HG03520 (cell line): Measurements from ENCODE around the gene ZNRF4.
"Not testable (repeated sequence)": the region's sequence is repeated elsewhere in the genome, so short reads cannot be mapped to it uniquely, and the experiment has no call there.

Experiments
- ATAC-seq: cut with Tn5 transposase; IDR thresholded peaks from one replicate; pipeline ENCODE4 v1.9.1; 2021; ENCODE audit warnings: mild to moderate bottlenecking, moderate library complexity; ENCODE audit not compliant: unreplicated experiment

Gene ZNRF4, protein sequence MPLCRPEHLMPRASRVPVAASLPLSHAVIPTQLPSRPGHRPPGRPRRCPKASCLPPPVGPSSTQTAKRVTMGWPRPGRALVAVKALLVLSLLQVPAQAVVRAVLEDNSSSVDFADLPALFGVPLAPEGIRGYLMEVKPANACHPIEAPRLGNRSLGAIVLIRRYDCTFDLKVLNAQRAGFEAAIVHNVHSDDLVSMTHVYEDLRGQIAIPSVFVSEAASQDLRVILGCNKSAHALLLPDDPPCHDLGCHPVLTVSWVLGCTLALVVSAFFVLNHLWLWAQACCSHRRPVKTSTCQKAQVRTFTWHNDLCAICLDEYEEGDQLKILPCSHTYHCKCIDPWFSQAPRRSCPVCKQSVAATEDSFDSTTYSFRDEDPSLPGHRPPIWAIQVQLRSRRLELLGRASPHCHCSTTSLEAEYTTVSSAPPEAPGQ

DNA sequence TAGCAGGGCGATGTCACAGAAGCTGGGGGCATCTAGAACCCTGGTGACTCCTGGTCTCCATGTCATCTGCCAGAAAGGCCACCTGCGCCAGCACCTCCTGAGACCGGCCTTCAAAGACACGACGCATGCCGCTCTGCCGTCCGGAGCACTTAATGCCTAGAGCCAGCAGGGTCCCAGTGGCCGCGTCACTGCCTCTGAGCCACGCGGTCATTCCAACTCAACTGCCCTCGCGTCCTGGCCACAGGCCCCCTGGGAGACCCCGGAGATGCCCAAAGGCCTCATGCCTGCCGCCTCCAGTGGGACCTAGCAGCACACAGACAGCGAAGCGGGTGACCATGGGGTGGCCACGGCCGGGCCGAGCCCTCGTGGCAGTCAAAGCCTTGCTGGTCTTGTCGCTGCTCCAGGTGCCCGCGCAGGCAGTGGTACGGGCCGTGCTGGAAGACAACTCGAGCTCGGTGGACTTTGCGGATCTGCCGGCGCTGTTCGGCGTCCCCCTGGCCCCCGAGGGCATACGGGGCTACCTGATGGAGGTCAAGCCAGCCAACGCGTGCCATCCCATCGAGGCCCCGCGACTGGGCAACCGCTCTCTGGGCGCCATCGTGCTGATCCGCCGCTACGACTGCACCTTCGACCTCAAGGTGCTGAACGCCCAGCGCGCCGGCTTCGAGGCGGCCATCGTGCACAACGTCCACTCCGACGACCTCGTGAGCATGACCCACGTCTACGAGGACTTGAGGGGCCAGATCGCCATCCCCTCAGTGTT, at the start of gene ZNRF4:
TSS of gene ZNRF4 (plus strand) at position 51 of the 763 bp plus-strand sequence. CDS start at position 126, 75 bp downstream.
- no peak for ATAC-seq

DNA sequence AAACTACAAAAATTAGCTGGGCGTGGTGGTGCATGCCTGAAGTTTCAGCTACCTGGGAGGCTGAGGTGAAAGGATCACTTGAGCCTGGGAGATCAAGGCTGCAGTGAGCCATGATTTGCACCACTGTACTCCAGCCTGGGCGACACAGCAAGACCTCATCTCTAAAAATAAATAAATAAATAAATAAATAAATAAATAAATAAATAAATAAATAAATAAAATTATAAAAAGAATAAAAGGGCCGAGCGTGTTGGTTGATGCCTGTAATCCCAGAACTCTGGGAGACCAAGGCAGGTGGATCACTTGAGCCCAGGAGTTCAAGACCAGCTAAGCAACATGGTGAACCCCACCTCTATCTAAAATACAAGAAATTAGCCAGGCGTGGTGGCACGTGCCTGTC, 49.0 kb upstream of the ZNRF4 start:
- ATAC-seq: not testable (repeated sequence)

DNA sequence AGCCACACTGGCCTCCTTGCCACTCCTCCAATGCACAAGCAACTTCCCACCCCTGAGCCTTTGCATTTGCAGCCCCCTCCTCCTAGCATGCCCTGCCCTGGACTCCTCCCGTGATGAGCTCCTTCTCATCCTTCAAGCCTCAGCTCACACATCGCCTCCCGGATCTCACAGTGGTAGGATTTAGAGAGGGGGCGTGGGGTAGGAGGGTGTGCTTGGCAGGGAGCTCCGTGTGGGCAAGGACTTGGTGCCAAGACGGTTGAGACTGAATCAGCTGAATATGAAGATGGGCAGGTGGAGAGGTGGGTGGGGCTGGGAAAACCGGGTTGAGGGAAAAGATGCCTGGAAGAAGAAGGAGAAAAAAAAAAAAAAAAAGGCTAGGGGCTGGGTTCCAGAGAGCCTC, 48.4 kb upstream of the ZNRF4 start:
- ATAC-seq: no peak

DNA sequence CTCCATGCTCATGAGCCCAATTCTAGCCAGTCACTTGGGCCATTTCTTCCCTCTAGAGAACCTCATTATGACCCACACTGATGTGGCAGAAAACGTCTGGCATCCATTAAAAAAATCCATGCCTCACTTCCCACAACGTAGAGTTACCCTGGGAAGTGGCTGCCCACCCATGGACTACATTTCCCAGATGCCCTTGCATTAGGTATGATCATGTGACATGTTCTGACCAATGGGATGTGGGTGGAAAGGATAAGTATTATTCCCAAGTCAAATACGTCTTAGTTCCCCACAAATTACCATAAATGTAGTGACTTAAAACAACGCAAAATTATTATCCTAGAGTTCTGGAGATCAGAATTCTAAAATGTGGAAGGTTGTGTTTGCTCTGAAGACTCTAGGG, 47.9 kb upstream of the ZNRF4 start:
- no peak for ATAC-seq

DNA sequence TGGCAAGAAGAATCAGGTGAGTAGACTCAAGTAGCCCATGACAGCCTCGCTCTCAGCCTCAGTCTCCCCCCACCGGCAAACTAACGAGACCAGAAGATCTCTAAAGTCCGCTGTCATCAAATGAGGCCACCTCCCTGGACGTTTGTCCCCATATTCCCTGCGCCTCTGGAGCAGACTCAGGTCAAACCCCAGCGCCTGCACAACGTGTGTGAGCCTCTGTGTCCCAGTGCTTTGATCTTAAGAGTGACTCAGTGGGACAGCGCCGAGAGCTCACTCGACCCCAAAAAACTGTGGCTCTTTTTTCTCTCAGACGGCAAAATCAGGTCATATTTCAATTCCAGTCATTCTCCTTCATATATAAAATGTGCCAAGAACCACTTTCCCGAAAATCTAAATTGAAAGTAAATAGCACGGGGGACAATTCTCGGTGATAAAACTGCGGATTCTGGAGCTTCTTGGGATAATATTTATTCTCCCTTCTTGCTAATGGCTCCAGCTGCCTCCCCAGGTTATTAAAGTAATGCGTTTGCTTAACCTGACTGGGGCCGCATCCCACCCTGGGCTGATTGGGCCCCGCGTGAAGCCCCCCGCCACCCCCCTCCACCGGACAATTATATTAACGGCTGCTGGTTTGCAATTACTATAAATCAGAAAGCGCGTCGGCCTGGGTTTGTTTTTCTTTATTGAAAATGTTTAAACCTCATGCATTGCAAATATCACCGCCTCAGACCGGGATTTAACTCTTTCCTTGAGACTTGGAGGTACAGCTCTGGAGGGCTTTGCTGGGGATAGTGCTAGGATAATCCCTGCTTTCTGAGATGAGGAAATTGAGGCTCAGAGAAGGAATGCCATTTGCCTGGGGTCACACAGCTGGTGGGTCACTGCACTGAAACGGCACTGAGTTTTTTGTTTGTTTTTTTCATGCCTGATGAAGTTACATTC, 37.5 kb upstream of the ZNRF4 start:
- ATAC-seq: no peak

DNA sequence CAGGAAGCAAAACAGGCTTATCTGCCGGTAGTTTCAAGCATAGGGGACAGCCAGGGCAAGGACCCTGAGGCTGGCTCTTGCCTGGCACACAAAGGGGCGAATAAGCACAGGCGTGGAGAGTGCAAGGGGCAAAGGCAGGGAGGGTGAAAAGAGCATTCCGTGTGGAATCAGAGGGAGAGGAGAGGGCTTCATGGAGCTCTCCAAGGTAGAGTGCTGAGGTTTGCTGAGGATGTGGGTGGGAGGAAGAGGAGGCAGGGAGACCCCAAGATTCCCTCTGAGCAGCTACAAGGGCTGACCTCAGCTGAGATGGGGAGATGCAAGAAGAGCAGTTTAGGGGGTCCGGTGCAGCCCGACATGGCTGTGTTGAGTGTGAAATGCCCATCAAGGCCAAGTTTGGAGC, 36.5 kb upstream of the ZNRF4 start:
- no peak for ATAC-seq

DNA sequence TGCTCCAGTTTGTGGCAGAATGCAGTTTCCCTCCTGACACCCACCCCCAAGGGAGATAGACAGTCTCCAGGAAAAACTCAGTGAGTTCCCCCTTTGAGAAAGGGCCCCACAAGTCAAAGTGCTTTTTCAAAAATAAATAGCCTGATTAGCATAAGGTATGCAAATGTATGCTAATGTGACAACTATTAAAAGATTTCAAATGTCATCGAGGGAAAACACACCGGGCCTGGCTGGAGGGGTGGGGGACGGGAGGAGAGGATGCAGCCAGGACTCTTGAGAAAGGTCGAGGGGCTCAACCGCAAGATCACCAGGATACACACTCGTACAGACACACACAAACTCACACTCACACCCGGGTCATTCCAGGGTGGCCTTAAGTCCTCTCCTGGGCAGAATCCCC, 34.3 kb upstream of the ZNRF4 start:
- no peak for ATAC-seq

DNA sequence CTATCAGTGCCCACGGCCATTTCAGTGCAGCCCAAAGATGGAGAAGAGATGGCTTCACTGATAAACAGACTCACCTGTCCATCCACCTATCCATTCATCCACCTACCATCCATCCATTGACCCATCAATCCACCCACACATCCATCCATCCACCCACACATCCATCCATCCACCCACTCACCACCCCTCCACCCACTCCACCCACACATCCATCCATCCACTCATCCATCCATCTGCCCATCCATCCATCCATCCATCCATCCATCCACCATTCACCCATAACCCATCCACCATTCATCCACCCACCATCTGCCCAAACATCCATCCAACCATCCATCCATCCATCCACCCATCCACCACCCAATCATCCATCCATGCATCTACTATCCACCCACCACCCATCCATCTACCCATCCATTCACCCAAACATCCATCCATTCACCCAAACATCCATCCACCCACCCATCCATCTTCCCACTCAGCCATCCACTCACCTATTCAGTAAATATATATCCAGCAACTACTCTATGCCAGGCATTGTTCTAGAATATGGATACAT, 31.6 kb upstream of the ZNRF4 start:
- no peak for ATAC-seq

DNA sequence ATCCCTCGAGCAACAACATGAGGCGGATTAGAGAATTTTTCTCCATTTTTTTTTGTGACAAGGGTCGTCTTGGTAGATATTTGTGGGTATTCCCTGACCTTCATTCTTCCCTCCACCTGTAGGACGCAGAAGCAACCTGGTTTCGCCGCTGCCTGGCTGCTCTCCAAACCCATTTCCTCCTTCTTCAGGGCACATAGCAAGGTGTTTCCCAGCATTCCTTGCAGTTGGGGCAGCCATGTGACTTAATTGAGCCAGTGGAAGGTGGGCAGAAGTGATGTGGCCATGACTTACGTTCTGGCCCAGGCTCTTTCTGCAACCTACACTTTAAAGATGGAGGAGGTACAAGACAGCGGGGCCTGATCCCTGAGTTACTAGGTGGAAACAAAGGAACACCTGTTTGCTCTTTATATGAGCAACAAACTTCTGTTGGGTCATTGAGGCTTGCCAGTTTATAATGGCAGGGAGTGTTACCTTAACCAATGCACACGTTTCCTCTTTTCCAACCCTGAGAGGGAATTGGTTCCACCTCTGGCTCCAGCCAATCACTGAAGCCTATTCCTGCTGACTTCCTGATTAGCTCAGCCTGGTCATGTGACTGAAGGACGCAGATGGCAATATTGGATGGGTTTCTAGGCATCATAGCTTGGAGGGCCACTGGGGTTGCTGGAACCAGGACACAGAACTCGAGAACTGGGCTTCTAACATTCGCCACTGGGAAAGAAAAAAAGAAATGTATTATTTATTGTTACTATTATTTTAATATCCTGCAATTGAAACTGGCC, 30.8 kb upstream of the ZNRF4 start:
- ATAC-seq: no peak

DNA sequence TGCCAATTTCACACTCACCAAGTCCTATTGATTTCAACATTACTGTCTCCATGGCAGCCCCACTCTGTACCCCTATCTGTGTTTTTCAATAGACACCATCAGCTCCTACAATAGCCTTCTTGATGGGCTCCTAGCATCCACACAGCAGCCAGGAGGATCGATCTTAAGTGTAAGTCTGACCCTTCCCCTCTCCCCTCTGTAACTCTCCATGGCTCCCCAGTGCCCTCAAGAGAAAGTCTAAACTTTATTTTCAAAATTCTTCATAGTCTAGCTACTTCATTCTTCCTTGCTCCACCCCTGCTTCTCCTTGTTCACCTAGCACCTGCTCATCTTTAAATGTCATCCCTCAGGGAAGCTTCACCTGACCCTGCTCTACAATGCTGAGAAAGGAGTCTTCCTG, 30.0 kb upstream of the ZNRF4 start:
- no peak for ATAC-seq

DNA sequence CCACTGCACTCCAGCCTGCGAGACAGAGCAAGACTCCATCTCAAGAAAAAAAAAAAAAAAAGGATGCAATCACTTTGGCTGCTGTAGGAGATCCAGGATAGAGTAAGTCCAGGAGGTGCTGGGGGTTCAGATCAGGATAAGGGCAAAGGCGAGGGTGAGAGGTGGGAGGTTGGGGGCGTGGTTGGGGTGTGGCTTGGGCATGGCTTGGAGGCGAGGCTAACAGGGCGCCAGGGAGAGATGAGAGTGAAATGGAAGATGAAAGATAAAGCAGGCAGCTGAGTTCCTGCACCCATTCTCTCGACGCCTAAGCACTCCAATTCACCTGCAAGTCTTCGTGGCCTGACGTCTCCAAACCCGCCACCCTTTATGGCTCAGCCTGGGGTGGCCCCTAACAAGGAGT, 25.0 kb upstream of the ZNRF4 start:
- no peak for ATAC-seq

DNA sequence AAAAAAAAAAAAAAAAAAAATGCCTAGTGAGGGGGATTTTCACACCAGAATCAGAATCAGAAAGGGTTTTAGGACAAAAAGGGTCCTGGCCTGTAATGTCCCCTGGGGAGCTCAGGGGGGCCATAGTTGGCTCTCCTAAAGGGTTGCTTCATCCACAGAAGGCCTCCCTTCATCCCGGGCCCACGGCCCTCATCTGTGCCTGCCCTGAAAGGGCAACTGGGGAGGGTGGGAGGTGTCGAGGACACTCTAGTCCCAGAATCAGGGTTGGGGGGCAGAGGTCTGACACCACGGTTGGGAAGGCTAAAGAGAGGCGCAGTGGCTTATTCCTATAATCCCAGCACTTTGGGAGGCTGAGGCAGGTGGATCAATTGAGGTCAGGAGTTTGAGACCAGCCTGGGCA, 22.5 kb upstream of the ZNRF4 start:
- ATAC-seq: no peak

DNA sequence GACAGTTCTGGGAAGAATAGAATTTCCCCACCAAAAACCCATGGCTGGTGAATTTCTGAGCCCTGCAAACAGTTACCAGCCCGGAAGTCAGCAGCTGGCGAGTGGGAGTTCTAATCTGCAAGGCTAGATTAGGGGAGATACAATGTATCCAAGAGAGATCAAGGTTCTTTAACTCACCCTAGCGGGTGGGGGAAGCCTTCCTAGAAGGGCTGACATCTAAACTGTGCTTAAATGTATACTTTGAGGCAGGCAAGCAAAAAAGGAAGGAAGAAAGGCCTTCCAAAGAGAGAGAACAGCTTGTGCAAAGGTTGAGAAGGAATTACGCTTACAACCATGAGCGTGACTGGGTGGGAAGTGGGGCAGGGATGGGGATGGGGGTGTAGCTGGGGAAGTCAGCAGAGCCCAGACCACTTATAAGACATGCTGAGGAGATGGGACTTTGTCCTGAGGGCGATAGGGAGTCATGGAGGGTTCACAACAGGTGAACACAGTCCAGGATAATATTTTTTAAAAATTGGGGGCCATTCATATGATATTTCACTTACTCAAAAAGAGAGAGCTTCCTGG, 20.8 kb upstream of the ZNRF4 start:
- no peak for ATAC-seq

DNA sequence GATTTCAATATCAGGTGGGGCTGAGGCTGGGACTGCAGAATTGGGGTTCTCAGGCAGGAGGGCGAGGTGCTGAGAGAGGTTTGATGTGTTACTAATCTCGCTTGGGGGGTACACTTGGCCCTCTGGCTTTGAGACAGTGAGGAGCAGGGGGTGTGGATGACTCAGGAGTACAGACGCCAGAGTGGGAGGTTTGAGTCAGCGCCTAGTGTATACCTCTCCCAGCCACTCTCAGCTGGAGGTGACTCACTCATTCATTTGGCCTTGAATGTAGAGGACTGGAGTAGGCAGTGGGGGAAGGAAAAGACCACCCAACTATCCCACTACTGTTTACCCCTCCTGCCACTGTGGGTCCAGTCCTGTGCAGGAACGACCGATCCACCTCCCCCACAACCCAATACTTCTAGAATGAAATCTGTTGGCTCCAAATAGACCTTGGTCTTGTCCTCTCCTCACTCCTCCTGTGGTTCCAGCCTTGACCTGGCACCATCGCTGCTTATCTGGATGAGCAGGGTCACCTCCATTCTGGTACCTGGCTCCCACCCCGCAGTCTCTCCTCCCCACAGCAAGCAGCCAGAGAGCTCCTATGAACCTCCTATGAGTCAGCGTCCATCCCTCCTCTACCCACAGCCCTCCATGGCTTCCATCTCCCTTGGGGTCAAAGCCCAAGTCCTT, 20.1 kb upstream of the ZNRF4 start:
- ATAC-seq: no peak

DNA sequence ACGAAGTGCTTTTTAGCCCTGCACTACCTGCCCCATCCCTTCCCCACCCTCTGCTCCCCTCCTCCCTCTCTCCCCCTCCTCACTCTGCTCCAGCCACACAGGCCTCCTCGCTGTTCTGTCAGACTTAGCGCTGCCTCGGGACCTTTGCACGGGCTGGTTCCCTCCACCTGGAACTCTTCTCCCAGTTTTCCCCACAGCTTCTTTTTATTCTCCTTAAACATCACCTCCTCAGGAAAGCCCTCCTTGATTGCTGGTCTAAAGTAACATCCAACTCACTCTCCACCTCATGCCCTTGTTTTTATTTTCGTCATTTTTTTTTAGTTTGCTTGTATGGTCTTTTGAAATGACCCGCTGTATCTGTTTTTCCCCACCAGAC, 19.6 kb upstream of the ZNRF4 start:
- ATAC-seq: no peak

DNA sequence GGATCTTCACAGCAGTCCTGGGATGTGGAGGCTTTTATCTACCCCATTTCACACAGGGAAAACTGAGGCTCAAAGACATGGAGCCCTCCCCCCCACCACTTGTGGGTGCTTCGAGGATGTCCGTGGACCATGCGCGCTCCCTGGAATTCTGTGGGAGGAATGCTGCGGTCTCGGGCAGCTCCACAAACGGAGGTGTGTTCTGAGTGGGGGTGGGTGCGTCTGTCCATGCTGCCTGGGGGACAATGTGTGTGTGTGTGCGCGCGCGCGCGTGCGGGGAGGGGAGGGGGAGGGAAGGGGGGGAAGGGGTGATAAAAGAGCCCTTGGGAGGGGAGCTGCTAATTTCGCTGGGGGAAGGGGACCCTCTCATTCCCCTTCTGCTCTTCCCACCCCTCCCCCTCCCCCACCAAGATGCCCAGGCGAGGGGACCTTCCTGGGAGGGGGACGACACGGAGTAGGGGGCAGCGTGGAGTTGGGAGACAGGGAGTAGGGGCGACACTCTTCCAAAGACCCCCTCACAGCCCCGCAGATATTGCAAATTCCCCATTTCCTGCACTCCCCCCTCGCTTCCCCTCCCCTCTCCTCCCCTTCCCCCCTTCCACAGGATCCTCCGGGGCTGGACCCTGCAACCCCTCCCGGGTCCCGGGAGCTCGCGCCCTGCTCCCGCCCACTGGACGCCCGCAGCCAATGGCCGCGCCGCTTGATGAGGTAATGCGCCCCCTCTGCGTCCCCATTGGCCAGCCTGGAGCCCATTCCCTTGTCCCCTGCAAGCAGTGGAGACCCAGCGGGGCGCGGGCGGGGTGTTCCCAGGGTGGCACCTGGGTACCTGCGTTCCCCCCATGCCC, 18.9 kb upstream of the ZNRF4 start:
- ATAC-seq: no peak

DNA sequence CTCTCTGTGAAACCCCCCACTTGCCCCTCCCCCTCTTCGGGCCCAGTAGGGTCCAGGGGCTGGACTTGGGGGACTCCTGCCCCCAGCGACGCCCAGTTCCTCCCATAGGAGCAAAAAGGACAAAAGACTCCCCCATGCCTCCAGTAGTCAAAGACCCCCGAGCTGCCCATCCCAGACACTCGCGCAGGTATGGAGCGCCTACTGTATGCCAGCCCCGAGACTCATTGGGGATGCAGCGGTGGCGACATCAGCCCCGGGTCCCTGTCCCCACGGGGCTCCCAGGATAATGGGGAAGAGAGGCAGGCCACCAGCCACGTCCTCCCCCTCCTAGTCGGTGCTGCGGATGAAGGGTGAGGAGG, 18.3 kb upstream of the ZNRF4 start:
- ATAC-seq: no peak

DNA sequence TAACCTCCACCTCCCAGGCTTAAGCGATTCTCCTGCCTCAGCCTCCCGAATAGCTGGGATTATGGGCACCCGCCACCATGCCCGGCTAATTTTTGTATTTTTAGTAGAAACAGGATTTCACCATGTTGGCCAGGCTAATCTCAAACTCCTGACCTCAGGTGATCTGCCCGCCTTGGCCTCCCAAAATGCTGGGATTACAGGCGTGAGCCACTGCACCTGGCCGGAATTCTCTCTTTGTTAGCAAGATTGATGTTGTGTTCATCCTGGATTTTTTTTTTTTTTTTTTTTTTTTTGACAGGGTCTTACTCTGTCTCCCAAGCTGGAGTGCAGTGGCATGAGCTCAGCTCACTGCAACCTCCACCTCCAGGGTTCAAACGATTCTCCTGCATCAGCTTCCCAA, 16.5 kb upstream of the ZNRF4 start:
- ATAC-seq: not testable (repeated sequence)
